CD14-positive monocyte (primary cell): ENCODE results near the gene CA4. TPM values are rescaled to one million over a fixed set of nuclear protein-coding genes. Genes with fewer than 3 reads are reported as not detected.
A peak's percentile ranks its signal among the peaks of the same experiment; 100 is the strongest.

Experiments used
- DNase-seq, 3 donors: peaks; one replicate each; pipeline ENCODE4 v3.0.0-alpha.2; 2011 to 2022
- H2AFZ ChIP-seq: 2 replicates; pipeline ENCODE4 v1.6.0; 2012; ENCODE audit warnings: mild to moderate bottlenecking, low read depth, low read length, inconsistent platforms; ENCODE audit not compliant: insufficient read depth, poor library complexity, severe bottlenecking
- H3K27ac ChIP-seq, 2 donors: 1 replicate in 1 of 2; 2 replicates in 1 of 2; pipeline ENCODE4 v1.5.1; 2012 to 2013; ENCODE audit warnings: low read length in 2 of 2, control low read depth in 1 of 2, inconsistent platforms in 1 of 2, low read depth in 1 of 2, mild to moderate bottlenecking in 1 of 2
- H3K27me3 ChIP-seq, 2 donors: one replicate each; pipeline versions ENCODE4 v1.6.0 to v1.6.1; 2011 to 2013; ENCODE audit warnings: low read length in 2 of 2; ENCODE audit not compliant: control insufficient read depth in 2 of 2, insufficient read depth in 2 of 2
- H3K36me3 ChIP-seq, 2 donors: replicated peaks in 1 of 2; 1 replicate in 1 of 2; 2 replicates in 1 of 2; pipeline versions ENCODE4 v1.5.1 to v1.6.1; 2012 to 2013; ENCODE audit warnings: low read length in 2 of 2, control low read depth in 1 of 2, inconsistent platforms in 1 of 2, mild to moderate bottlenecking in 1 of 2; ENCODE audit not compliant: insufficient read depth in 2 of 2, control insufficient read depth in 1 of 2
- H3K4me1 ChIP-seq, 2 donors: 1 replicate in 1 of 2; 2 replicates in 1 of 2; pipeline versions ENCODE4 v1.5.1 to v1.6.1; 2012 to 2013; ENCODE audit warnings: low read length in 2 of 2, control low read depth in 1 of 2, inconsistent platforms in 1 of 2, mild to moderate bottlenecking in 1 of 2, moderate library complexity in 1 of 2; ENCODE audit not compliant: insufficient read depth in 2 of 2, control insufficient read depth in 1 of 2
- H3K4me2 ChIP-seq: replicated peaks from 2 replicates; pipeline ENCODE3; 2012; ENCODE audit warnings: low read length, moderate library complexity, mild to moderate bottlenecking; ENCODE audit not compliant: poor library complexity, severe bottlenecking; ENCODE audit errors: extremely low read depth
- H3K4me3 ChIP-seq, 3 experiments: fragments of 200-600 bp in 1 of 3; sonication (generic) in 1 of 3; replicated peaks in 1 of 3; 1 replicate in 2 of 3; 2 replicates in 1 of 3; pipeline ENCODE4 v1.5.1; 2011 to 2013; ENCODE audit warnings: low read length in 3 of 3, mild to moderate bottlenecking in 3 of 3, control low read depth in 2 of 3, low read depth in 2 of 3, inconsistent platforms in 1 of 3, moderate library complexity in 1 of 3
- H3K79me2 ChIP-seq: 2 replicates; pipeline ENCODE4 v1.6.0; 2012; ENCODE audit warnings: mild to moderate bottlenecking, control low read depth, inconsistent platforms, low read length, moderate library complexity; ENCODE audit not compliant: insufficient read depth
- H3K9ac ChIP-seq: 2 replicates; pipeline ENCODE4 v1.6.0; 2017; ENCODE audit warnings: low read length, mild to moderate bottlenecking; ENCODE audit not compliant: insufficient read depth, poor library complexity, severe bottlenecking
- H3K9me3 ChIP-seq, 2 donors: replicated peaks in 1 of 2; 1 replicate in 1 of 2; 2 replicates in 1 of 2; pipeline versions ENCODE4 v1.5.1 to v1.6.1; 2012 to 2013; ENCODE audit warnings: low read length in 2 of 2, control low read depth in 1 of 2; ENCODE audit not compliant: control insufficient read depth in 1 of 2, insufficient read depth in 1 of 2
- H4K20me1 ChIP-seq: 2 replicates; pipeline ENCODE4 v1.6.0; 2012; ENCODE audit warnings: mild to moderate bottlenecking, low read length, control low read depth, moderate library complexity; ENCODE audit not compliant: insufficient read depth
- H3K27ac Mint-ChIP-seq, 7 donors: one replicate each; pipeline ENCODE4 v1.8.0; 2020; ENCODE audit warnings: mild to moderate bottlenecking in 7 of 7, mixed read lengths in 7 of 7, moderate library complexity in 6 of 7, inconsistent platforms in 2 of 7
- H3K27me3 Mint-ChIP-seq, 3 donors: one replicate each; pipeline ENCODE4 v1.8.0; 2021 to 2022; ENCODE audit warnings: low read depth in 3 of 3, mild to moderate bottlenecking in 3 of 3, mixed read lengths in 3 of 3, moderate library complexity in 3 of 3, inconsistent platforms in 1 of 3
- H3K36me3 Mint-ChIP-seq, 2 donors: one replicate each; pipeline ENCODE4 v1.8.0; 2020; ENCODE audit warnings: mixed read lengths in 2 of 2, inconsistent platforms in 1 of 2, mild to moderate bottlenecking in 1 of 2
- H3K4me1 Mint-ChIP-seq: one replicate; pipeline ENCODE4 v1.8.0; 2020; ENCODE audit warnings: mild to moderate bottlenecking, mixed read lengths
- H3K4me3 Mint-ChIP-seq, 2 donors: one replicate each; pipeline ENCODE4 v1.8.0; 2020; ENCODE audit warnings: mild to moderate bottlenecking in 2 of 2, mixed read lengths in 2 of 2, moderate library complexity in 1 of 2
- H3K9me3 Mint-ChIP-seq, 7 donors: one replicate each; pipeline ENCODE4 v1.8.0; 2020 to 2022; ENCODE audit warnings: mixed read lengths in 7 of 7, mild to moderate bottlenecking in 6 of 7, moderate library complexity in 6 of 7, inconsistent platforms in 2 of 7
- CTCF ChIP-seq: fragments of 200-600 bp; IDR thresholded peaks from one replicate; pipeline ENCODE4 v1.8.0; 2022; ENCODE audit warnings: antibody characterized with exemption, mild to moderate bottlenecking
- WGBS: methylation state at CpG from one replicate; pipeline ENCODE4 v1.1.5; 2013; ENCODE audit warnings: missing lambda C conversion rate; ENCODE audit not compliant: insufficient coverage; 5-methylcytosine and 5-hydroxymethylcytosine counted together
- intact Hi-C, 2 donors: fragments of 100-400 bp; cut with micrococcal nuclease; formaldehyde crosslinking; loops; one replicate each; pipeline versions ENCODE4 v1.15.0 to v1.15.1; 2023
- polyA plus RNA-seq, 3 donors: library from polyadenylated mRNA; depleted of rRNA in 1 of 3; unstranded in 2 of 3; stranded (reverse) in 1 of 3; fragments of 300-500 nt in 2 of 3; fragments of >200 nt in 1 of 3; fragmentation: Illumina TruSeq in 2 of 3; gene quantifications; 1 replicate in 2 of 3; 2 replicates in 1 of 3; pipeline ENCODE4 v1.2.3, GENCODE V29; 2012 to 2021

The CA4 gene
- polyA plus RNA-seq, 3 donors = not detected

- peaks cover 24% of the 10 kb centered on the region for H3K4me1 Mint-ChIP-seq
- Histone ChIP-seq H3K27ac (peak overlapping the region in 1 of 2 donors; percentile 27), H3K4me3 (peak overlapping the region; percentile 49 to 79 (median 56)), H3K4me1 (peaks cover 16 to 22% of the 10 kb centered on the region in 2 donors), H3K27me3 (peaks cover 23 to 39% of the 10 kb centered on the region in 2 donors), H3K79me2 (no peaks in the 10 kb centered on the region), H2AFZ (peak overlapping the region; percentile 82), H3K9me3 (no peaks in the 10 kb centered on the region), H4K20me1 (no peaks in the 10 kb centered on the region), H3K9ac (no peak overlapping the region), H3K36me3 (no peaks in the 10 kb centered on the region), H3K4me2 (peak overlapping the region; percentile 88)
- 13% methylated on average over 7 of the region's 16 CpGs for WGBS
- H3K36me3 Mint-ChIP-seq = peaks cover 5 to 8% of the 10 kb centered on the region in 2 donors
- no peak for DNase-seq
- peaks cover 0 to 12% (median 6%) of the 10 kb centered on the region in 7 donors for H3K9me3 Mint-ChIP-seq
- no peak for TF ChIP-seq CTCF
- H3K27me3 Mint-ChIP-seq = peaks cover 43 to 52% (median 48%) of the 10 kb centered on the region in 3 donors
- peak overlapping the region; percentile 87 to 99 for H3K4me3 Mint-ChIP-seq
- intact Hi-C loops = no loop called here
- peak overlapping the region in 3 of 7 donors; percentile 51 to 70 (median 58) for H3K27ac Mint-ChIP-seq
Observed at GRCh38 chr17:60134396-60135150, 15.2 kb upstream of the CA4 start.

- Mint-ChIP-seq H3K27ac (peak overlapping the region in 6 of 7 donors; percentile 9 to 70 (median 63)), H3K36me3 (peaks cover 5 to 8% of the 10 kb centered on the region in 2 donors), H3K4me1 (peaks cover 29% of the 10 kb centered on the region), H3K4me3 (peak overlapping the region; percentile 87 to 99), H3K27me3 (peaks cover 51 to 60% (median 56%) of the 10 kb centered on the region in 3 donors), H3K9me3 (peaks cover 2 to 17% (median 9%) of the 10 kb centered on the region in 7 donors)
- H3K4me1 ChIP-seq = peaks cover 21 to 28% of the 10 kb centered on the region in 2 donors
- H3K4me3 ChIP-seq = peak overlapping the region; percentile 49 to 79 (median 56)
- no peaks in the 10 kb centered on the region for H4K20me1 ChIP-seq
- H3K27ac ChIP-seq = peak overlapping the region in 1 of 2 donors; percentile 27
- intact Hi-C loops = no loop called here
- peak overlapping the region; percentile 82 for H2AFZ ChIP-seq
- peak; percentile 58 to 68 (median 68) for DNase-seq
- H3K36me3 ChIP-seq = no peaks in the 10 kb centered on the region
- 0% methylated on average over 46 of the region's 54 CpGs for WGBS
- peaks cover 29 to 46% of the 10 kb centered on the region in 2 donors for H3K27me3 ChIP-seq
- H3K4me2 ChIP-seq = peak overlapping the region; percentile 88
- no peaks in the 10 kb centered on the region for H3K9me3 ChIP-seq
- no peaks in the 10 kb centered on the region for H3K79me2 ChIP-seq
- no peak for TF ChIP-seq CTCF
- peak overlapping the region; percentile 56 for H3K9ac ChIP-seq
Observed at GRCh38 chr17:60135151-60135950, 14.4 kb upstream of the CA4 start.
